Smooth muscle cell (in vitro differentiated cells): Measurements from ENCODE around the gene OTULINL. TPM values are rescaled to one million over a fixed set of nuclear protein-coding genes. Genes with fewer than 3 reads are reported as not detected.
A peak's percentile ranks its signal among the peaks of the same experiment; 100 is the strongest.

Experiments used
- DNase-seq: peaks from one replicate; lab custom pipeline; 2025; ENCODE audit not compliant: unreplicated experiment; lab: John Stamatoyannopoulos, UW
- H2AFZ ChIP-seq: fragments of 200-600 bp; sonication (generic); 2 replicates; pipeline ENCODE4 v1.6.0; 2016; ENCODE audit warnings: antibody characterized with exemption, low read depth, mild to moderate bottlenecking
- H3F3A ChIP-seq: fragments of 200-600 bp; sonication (generic); 2 replicates; pipeline ENCODE4 v1.6.0; 2017; ENCODE audit warnings: antibody characterized with exemption, low read depth
- H3K27ac ChIP-seq: fragments of 200-600 bp; sonication (generic); 2 replicates; pipeline ENCODE4 v1.5.1; 2016; ENCODE audit warnings: low read depth, mild to moderate bottlenecking
- H3K27me3 ChIP-seq: fragments of 200-600 bp; sonication (generic); 2 replicates; pipeline ENCODE4 v1.6.1; 2016; ENCODE audit warnings: low read depth, mild to moderate bottlenecking
- H3K36me3 ChIP-seq: fragments of 200-600 bp; sonication (generic); 2 replicates; pipeline ENCODE4 v1.5.1; 2016; ENCODE audit warnings: low read depth
- H3K4me1 ChIP-seq: fragments of 200-600 bp; sonication (generic); 2 replicates; pipeline ENCODE4 v1.5.1; 2016; ENCODE audit warnings: low read depth
- H3K4me2 ChIP-seq: fragments of 200-600 bp; sonication (generic); 2 replicates; pipeline ENCODE4 v1.6.0; 2016; ENCODE audit warnings: mild to moderate bottlenecking
- H3K4me3 ChIP-seq: fragments of 200-600 bp; sonication (generic); 2 replicates; pipeline ENCODE4 v1.5.1; 2016; ENCODE audit warnings: mild to moderate bottlenecking
- H3K79me2 ChIP-seq: fragments of 200-600 bp; sonication (generic); 2 replicates; pipeline ENCODE4 v1.6.0; 2016; ENCODE audit warnings: low read depth, mild to moderate bottlenecking
- H3K9ac ChIP-seq: fragments of 200-600 bp; sonication (generic); 2 replicates; pipeline ENCODE4 v1.6.0; 2016; ENCODE audit warnings: low read depth
- H3K9me3 ChIP-seq: fragments of 200-600 bp; sonication (generic); replicated peaks from 2 replicates; pipeline ENCODE4 v1.5.1; 2016; ENCODE audit warnings: low read depth
- H4K20me1 ChIP-seq: fragments of 200-600 bp; sonication (generic); 2 replicates; pipeline ENCODE4 v1.6.0; 2016; ENCODE audit warnings: low read depth
- WGBS: methylation state at CpG from one replicate; pipeline ENCODE4 v1.1.7; 2016; ENCODE audit warnings: low lambda C conversion rate; 5-methylcytosine and 5-hydroxymethylcytosine counted together
- polyA plus RNA-seq: library from polyadenylated mRNA; unstranded; fragments of >200 nt; fragmentation: Nextera tagmentation; extraction: Ambion mirVana; gene quantifications from 2 replicates; pipeline ENCODE4 v1.2.1, GENCODE V29; 2016
- total RNA-seq: library from RNA; depleted of rRNA; stranded (reverse); fragments of >200 nt; gene quantifications from 2 replicates; pipeline ENCODE4 v1.2.3, GENCODE V29; 2014
- TF ChIP-seq, protein P1 (sequence below): fragments of 200-600 bp; sonication (generic); IDR thresholded peaks from 2 replicates; pipeline ENCODE4 v1.5.1; 2017; ENCODE audit warnings: borderline replicate concordance, mild to moderate bottlenecking, antibody characterized with exemption; ENCODE audit not compliant: insufficient read depth, poor library complexity, severe bottlenecking

OTULINL gene
- total and polyA plus RNA-seq, 2 experiments from 2014 or later, result 0.19 to 1.1 TPM

DNA sequence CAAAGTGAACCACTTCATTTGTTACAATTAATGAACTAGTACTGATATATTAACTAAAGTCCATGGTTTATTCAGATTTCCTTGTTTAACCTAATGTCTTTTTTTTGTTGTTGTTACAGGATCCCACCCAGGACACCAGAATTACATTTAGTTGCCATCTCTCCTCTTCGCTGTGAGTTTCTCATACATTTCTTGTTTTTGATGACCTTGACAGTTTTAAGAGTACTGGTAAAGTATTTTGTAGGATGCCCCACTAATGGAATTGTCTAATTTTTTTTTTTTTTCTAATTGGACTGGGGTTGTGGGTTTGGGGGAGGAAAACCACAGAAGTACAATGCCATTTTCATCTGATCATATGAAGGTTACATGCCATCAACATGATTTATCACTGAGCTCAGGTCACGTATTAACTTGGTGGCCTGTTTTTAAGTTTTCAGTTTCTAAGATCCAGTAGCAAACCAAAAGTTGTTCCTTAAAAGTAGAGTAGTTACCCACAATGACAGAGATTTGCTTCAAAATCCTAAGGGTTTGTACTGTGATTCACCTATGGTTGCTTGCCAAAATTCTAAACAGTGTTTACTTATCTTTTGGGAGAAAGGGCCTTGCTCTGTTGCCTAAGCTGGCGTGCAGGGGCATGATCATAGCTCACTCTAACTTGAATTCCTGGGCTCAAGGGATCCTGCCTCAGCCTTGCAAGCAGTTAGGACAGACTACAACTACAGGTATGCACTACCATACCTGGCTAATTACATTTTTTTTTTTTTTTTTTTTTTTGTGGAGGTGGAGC is 78.4 kb downstream of the OTULINL start:
- Histone ChIP-seq H3K9me3 (no peaks in the 10 kb centered on the region), H3K4me3 (no peak overlapping the region), H3F3A (peaks cover 4% of the 10 kb centered on the region), H4K20me1 (no peaks in the 10 kb centered on the region), H3K4me1 (no peaks in the 10 kb centered on the region), H3K79me2 (peaks cover 6% of the 10 kb centered on the region), H3K36me3 (no peaks in the 10 kb centered on the region), H2AFZ (no peak overlapping the region), H3K4me2 (no peak overlapping the region), H3K9ac (no peak overlapping the region), H3K27me3 (no peaks in the 10 kb centered on the region), H3K27ac (peak overlapping the region; percentile 33)
- DNase-seq, result no peak
- 81% methylated on average over 3 of the region's 3 CpGs for WGBS
- TF ChIP-seq, protein P1, sequence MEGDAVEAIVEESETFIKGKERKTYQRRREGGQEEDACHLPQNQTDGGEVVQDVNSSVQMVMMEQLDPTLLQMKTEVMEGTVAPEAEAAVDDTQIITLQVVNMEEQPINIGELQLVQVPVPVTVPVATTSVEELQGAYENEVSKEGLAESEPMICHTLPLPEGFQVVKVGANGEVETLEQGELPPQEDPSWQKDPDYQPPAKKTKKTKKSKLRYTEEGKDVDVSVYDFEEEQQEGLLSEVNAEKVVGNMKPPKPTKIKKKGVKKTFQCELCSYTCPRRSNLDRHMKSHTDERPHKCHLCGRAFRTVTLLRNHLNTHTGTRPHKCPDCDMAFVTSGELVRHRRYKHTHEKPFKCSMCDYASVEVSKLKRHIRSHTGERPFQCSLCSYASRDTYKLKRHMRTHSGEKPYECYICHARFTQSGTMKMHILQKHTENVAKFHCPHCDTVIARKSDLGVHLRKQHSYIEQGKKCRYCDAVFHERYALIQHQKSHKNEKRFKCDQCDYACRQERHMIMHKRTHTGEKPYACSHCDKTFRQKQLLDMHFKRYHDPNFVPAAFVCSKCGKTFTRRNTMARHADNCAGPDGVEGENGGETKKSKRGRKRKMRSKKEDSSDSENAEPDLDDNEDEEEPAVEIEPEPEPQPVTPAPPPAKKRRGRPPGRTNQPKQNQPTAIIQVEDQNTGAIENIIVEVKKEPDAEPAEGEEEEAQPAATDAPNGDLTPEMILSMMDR, result no peak

DNA sequence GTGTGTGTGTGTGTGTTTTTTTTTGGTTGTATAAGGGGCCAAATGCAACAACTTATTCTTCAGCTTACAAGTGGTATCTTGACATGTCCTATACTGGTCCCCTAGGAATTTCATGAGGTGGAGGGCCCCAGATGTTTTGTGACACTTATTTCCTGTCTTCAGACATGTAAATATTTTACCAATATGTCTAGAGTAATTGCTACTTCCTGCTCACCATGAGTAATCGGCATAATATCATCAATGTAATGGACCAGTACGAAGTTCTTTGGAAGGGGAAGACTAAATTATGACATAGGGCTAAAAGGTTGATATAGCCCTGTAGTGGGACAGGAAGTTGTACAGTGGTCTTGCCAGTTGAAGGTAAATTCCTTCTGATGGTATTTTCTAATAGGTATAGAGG is 79.2 kb downstream of the OTULINL start:
- H3K27me3 ChIP-seq, result no peaks in the 10 kb centered on the region
- H3K4me1 ChIP-seq, result peaks cover 7% of the 10 kb centered on the region
- no peaks in the 10 kb centered on the region for H3K36me3 ChIP-seq
- H3K9me3 ChIP-seq, result no peaks in the 10 kb centered on the region
- H3K27ac ChIP-seq, result peak overlapping the region; percentile 33
- H3K79me2 ChIP-seq, result peaks cover 14% of the 10 kb centered on the region
- TF ChIP-seq, protein P1, result no peak
- H3F3A ChIP-seq, result peaks cover 4% of the 10 kb centered on the region
- DNase-seq, result no peak
- H2AFZ ChIP-seq, result no peak overlapping the region
- H4K20me1 ChIP-seq, result peaks cover 7% of the 10 kb centered on the region
- H3K4me3 ChIP-seq, result no peak overlapping the region
- no peak overlapping the region for H3K9ac ChIP-seq
- H3K4me2 ChIP-seq, result no peak overlapping the region
- whole genome bisulfite sequencing, result 88% methylated on average over 2 of the region's 2 CpGs

Other genes with a start within 250 kb of the OTULINL start
- 21.2 and 30.3 TPM in 2 replicates for gene OTULIN, start 82.9 kb downstream of the OTULINL start, total RNA-seq
- 15.8 and 17.6 TPM in 2 replicates for gene OTULIN, start 82.9 kb downstream of the OTULINL start, polyA plus RNA-seq